ENCODE results near the gene PARM1.
A peak's percentile ranks its signal among the peaks of the same experiment; 100 is the strongest.

PARM1 gene

DNA sequence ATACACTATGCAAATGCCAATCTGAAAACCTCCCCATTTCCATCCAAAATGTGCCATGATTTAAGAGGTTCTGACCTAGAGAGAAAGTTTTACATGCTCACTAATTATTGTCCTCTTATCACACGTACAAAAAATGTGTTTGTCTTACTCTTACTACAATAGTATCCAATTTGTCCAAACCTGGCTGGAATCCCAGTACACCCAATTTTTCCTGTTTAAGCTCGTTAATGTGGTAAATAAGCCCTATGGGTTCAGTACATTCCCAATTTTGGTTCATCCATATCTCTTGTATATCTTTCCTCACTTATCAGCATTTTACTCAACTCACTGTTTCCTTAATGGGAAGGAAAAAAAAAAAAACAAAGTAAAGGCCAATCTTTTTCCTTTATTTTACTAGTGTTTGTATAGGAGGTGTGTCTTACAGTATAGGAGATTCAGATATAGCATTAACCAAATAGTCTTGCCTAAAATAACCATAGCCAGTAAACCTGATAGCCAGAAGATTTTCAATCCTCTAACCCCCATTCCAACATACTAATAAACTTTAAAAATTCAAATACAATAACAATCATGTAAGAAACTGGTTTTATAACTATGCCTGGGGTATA is 109.8 kb downstream of the PARM1 start:
- ChIA-PET POLR2A (no interaction called here), CTCF (no interaction called here)
- Histone ChIP-seq H3K27ac (ENCODE audit: extremely low read depth, low read depth, low read length) (no peak overlapping the region), H3K9me3 (ENCODE audit: control insufficient read depth, insufficient read depth, low read depth, low read length) (no peaks in the 10 kb centered on the region), H3K36me3 (ENCODE audit: control insufficient read depth in 2 of 2, insufficient read depth in 1 of 2, low read length in 2 of 2) (no peaks in the 10 kb centered on the region), H3K4me1 (ENCODE audit: control insufficient read depth, insufficient read depth, low read length) (0 out of 2 replicates have a peak, but pooled peaks cover 2% of the 10 kb centered on the region), H3K4me3 (ENCODE audit: low read depth, low read length) (no peak overlapping the region)
- TF ChIP-seq, protein P1, sequence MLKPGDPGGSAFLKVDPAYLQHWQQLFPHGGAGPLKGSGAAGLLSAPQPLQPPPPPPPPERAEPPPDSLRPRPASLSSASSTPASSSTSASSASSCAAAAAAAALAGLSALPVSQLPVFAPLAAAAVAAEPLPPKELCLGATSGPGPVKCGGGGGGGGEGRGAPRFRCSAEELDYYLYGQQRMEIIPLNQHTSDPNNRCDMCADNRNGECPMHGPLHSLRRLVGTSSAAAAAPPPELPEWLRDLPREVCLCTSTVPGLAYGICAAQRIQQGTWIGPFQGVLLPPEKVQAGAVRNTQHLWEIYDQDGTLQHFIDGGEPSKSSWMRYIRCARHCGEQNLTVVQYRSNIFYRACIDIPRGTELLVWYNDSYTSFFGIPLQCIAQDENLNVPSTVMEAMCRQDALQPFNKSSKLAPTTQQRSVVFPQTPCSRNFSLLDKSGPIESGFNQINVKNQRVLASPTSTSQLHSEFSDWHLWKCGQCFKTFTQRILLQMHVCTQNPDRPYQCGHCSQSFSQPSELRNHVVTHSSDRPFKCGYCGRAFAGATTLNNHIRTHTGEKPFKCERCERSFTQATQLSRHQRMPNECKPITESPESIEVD (tag by site-specific recombination; IDR thresholded peaks at IDR 0.05): peak; percentile 74
- TF ChIP-seq YY2 (tag by site-specific recombination; IDR thresholded peaks at IDR 0.05): no peak
- TF ChIP-seq FEZF1 (tag by site-specific recombination; IDR thresholded peaks at IDR 0.05): 0 out of 2 replicates have a peak, but pooled peaks have one; percentile 7
- TF ChIP-seq KLF1 (tag by site-specific recombination; IDR thresholded peaks at IDR 0.05): peak; percentile 38
- TF ChIP-seq ZNF366 (tag by site-specific recombination; conservative IDR thresholded peaks at IDR 0.05): no peak
- no peak for TF ChIP-seq ZBTB20 (tag by site-specific recombination; IDR thresholded peaks at IDR 0.05)
- no peak for TF ChIP-seq ZNF560 (tag by site-specific recombination; IDR thresholded peaks at IDR 0.05; ENCODE audit: borderline replicate concordance)

DNA sequence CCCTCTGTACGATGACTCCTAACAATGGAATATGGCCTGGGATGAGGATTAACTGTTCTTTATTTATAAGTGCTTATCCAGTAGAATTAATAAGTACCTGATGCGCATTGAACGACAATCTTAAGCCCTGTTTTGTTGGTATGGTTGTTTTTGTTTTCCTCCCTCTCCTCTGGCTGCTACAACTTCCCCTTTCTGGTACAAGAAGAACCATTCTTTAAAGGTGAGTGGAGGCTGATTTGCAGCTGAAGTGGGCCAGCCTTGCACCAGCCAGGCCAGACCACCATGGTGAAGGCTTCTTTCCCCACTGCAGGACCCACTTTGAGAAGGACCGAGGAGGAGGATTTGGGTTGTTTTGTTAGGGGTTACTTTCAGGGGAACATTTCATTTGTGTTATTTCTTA is 113.3 kb downstream of the PARM1 start:
- POLR2A ChIA-PET: no interaction called here

DNA sequence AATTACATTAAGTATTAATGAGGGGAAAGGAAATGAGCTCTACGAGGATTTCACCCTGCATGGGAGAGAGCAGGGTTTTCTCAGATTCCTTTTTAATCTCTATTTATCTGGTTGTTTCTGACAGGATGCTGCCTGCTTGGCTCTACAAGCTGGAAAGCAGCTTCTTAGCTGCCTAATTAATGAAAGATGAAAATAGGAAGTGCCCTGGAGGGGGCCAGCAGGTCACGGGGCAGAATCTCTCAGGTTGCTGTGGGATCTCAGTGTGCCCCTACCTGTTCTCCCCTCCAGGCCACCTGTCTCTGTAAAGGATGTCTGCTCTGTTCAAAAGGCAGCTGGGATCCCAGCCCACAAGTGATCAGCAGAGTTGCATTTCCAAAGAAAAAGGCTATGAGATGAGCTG is 113.7 kb downstream of the PARM1 start:
- ChIA-PET POLR2A (no interaction called here), CTCF (interaction anchor here (0.7 kb wide), 1 partner anchor 18 kb away, joined by 3 read pairs; no protein-coding TSS in a partner anchor)
- 0 out of 2 replicates have a peak, but pooled peaks cover 2% of the 10 kb centered on the region for H3K4me1 ChIP-seq (ENCODE audit: control insufficient read depth, insufficient read depth, low read length)
- no peaks in the 10 kb centered on the region for H3K36me3 ChIP-seq (ENCODE audit: control insufficient read depth in 2 of 2, insufficient read depth in 1 of 2, low read length in 2 of 2)
- H3K9me3 ChIP-seq (ENCODE audit: control insufficient read depth, insufficient read depth, low read depth, low read length): no peaks in the 10 kb centered on the region
- no peak overlapping the region for H3K4me3 ChIP-seq (ENCODE audit: low read depth, low read length)
- no peak overlapping the region for H3K27ac ChIP-seq (ENCODE audit: extremely low read depth, low read depth, low read length)
- TF ChIP-seq REST (tag by site-specific recombination; IDR thresholded peaks at IDR 0.05): no peak
- TF ChIP-seq ZNF596 (tag by site-specific recombination; IDR thresholded peaks at IDR 0.05): no peak
- TF ChIP-seq, protein P2, sequence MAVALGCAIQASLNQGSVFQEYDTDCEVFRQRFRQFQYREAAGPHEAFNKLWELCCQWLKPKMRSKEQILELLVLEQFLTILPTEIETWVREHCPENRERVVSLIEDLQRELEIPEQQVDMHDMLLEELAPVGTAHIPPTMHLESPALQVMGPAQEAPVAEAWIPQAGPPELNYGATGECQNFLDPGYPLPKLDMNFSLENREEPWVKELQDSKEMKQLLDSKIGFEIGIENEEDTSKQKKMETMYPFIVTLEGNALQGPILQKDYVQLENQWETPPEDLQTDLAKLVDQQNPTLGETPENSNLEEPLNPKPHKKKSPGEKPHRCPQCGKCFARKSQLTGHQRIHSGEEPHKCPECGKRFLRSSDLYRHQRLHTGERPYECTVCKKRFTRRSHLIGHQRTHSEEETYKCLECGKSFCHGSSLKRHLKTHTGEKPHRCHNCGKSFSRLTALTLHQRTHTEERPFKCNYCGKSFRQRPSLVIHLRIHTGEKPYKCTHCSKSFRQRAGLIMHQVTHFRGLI (tag by site-specific recombination; IDR thresholded peaks at IDR 0.05): no peak
- no peak for TF ChIP-seq ZNF394 (tag by site-specific recombination; IDR thresholded peaks at IDR 0.05; ENCODE audit: borderline replicate concordance)
- TF ChIP-seq, protein P3, sequence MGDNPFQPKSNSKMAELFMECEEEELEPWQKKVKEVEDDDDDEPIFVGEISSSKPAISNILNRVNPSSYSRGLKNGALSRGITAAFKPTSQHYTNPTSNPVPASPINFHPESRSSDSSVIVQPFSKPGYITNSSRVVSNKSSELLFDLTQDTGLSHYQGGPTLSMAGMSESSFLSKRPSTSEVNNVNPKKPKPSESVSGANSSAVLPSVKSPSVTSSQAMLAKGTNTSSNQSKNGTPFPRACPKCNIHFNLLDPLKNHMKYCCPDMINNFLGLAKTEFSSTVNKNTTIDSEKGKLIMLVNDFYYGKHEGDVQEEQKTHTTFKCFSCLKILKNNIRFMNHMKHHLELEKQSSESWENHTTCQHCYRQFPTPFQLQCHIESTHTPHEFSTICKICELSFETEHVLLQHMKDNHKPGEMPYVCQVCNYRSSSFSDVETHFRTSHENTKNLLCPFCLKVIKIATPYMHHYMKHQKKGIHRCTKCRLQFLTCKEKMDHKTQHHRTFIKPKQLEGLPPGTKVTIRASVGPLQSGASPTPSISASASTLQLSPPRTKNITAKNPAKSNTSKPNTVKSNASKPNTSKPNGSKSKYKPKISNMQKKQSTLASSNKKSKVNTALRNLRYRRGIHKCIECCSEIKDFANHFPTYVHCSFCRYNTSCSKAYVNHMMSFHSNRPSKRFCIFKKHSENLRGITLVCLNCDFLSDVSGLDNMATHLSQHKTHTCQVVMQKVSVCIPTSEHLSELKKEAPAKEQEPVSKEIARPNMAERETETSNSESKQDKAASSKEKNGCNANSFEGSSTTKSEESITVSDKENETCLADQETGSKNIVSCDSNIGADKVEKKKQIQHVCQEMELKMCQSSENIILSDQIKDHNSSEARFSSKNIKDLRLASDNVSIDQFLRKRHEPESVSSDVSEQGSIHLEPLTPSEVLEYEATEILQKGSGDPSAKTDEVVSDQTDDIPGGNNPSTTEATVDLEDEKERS (tag by site-specific recombination; IDR thresholded peaks at IDR 0.05): no peak
- TF ChIP-seq ZNF529 (tag by site-specific recombination; IDR thresholded peaks at IDR 0.05; ENCODE audit: insufficient replicate concordance): no peak
- no peak for TF ChIP-seq ZNF433 (tag by site-specific recombination; IDR thresholded peaks at IDR 0.05; ENCODE audit: low read depth)
- TF ChIP-seq ZFP37 (tag by site-specific recombination; IDR thresholded peaks at IDR 0.05): no peak
- TF ChIP-seq ZNF830 (tag by site-specific recombination; IDR thresholded peaks at IDR 0.05; ENCODE audit: low read depth): no peak
- TF ChIP-seq FEZF1 (tag by site-specific recombination; IDR thresholded peaks at IDR 0.05): no peak

More for the DNA sequence above, 113.3 kb downstream of the PARM1 start:
- Histone ChIP-seq H3K4me3 (ENCODE audit: low read depth, low read length) (no peak overlapping the region), H3K9me3 (ENCODE audit: control insufficient read depth, insufficient read depth, low read depth, low read length) (no peaks in the 10 kb centered on the region), H3K27ac (ENCODE audit: extremely low read depth, low read depth, low read length) (no peak overlapping the region), H3K4me1 (ENCODE audit: control insufficient read depth, insufficient read depth, low read length) (0 out of 2 replicates have a peak, but pooled peaks cover 2% of the 10 kb centered on the region), H3K36me3 (ENCODE audit: control insufficient read depth in 2 of 2, insufficient read depth in 1 of 2, low read length in 2 of 2) (no peaks in the 10 kb centered on the region)
- CTCF ChIA-PET: interaction anchor here (0.7 kb wide), 1 partner anchor 18 kb away, joined by 3 read pairs; no protein-coding TSS in a partner anchor
- TF ChIP-seq ZFP69B (tag by site-specific recombination; IDR thresholded peaks at IDR 0.05): no peak
- TF ChIP-seq, protein P4, sequence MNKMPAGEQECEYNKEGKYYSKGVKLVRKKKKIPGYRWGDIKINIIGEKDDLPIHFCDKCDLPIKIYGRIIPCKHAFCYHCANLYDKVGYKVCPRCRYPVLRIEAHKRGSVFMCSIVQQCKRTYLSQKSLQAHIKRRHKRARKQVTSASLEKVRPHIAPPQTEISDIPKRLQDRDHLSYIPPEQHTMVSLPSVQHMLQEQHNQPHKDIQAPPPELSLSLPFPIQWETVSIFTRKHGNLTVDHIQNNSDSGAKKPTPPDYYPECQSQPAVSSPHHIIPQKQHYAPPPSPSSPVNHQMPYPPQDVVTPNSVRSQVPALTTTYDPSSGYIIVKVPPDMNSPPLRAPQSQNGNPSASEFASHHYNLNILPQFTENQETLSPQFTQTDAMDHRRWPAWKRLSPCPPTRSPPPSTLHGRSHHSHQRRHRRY (tag by site-specific recombination; IDR thresholded peaks at IDR 0.05): no peak
- no peak for TF ChIP-seq ZNF555 (tag by site-specific recombination; conservative IDR thresholded peaks at IDR 0.05)
- no peak for TF ChIP-seq ZNF664 (tag by site-specific recombination; IDR thresholded peaks at IDR 0.05)
- no peak for TF ChIP-seq ZNF10 (tag by site-specific recombination; IDR thresholded peaks at IDR 0.05)
- TF ChIP-seq MEIS1 (CRISPR knock-in tag; IDR thresholded peaks at IDR 0.05; ENCODE audit: borderline replicate concordance): no peak
- no peak for TF ChIP-seq ZNF658 (tag by site-specific recombination; IDR thresholded peaks at IDR 0.05)
- TF ChIP-seq ZNF211 (tag by site-specific recombination; IDR thresholded peaks at IDR 0.05; ENCODE audit: low read depth): no peak
